COLO668 (cell line): ENCODE data around the gene PNPLA1.

ENCODE experiments used
- DNase-seq: peaks from one replicate; lab custom pipeline; 2025; ENCODE audit not compliant: unreplicated experiment; lab: John Stamatoyannopoulos, UW

PNPLA1 gene, protein sequence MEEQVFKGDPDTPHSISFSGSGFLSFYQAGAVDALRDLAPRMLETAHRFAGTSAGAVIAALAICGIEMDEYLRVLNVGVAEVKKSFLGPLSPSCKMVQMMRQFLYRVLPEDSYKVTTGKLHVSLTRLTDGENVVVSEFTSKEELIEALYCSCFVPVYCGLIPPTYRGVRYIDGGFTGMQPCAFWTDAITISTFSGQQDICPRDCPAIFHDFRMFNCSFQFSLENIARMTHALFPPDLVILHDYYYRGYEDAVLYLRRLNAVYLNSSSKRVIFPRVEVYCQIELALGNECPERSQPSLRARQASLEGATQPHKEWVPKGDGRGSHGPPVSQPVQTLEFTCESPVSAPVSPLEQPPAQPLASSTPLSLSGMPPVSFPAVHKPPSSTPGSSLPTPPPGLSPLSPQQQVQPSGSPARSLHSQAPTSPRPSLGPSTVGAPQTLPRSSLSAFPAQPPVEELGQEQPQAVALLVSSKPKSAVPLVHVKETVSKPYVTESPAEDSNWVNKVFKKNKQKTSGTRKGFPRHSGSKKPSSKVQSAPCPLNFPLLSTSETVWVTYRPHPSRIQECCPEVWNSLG

DNA sequence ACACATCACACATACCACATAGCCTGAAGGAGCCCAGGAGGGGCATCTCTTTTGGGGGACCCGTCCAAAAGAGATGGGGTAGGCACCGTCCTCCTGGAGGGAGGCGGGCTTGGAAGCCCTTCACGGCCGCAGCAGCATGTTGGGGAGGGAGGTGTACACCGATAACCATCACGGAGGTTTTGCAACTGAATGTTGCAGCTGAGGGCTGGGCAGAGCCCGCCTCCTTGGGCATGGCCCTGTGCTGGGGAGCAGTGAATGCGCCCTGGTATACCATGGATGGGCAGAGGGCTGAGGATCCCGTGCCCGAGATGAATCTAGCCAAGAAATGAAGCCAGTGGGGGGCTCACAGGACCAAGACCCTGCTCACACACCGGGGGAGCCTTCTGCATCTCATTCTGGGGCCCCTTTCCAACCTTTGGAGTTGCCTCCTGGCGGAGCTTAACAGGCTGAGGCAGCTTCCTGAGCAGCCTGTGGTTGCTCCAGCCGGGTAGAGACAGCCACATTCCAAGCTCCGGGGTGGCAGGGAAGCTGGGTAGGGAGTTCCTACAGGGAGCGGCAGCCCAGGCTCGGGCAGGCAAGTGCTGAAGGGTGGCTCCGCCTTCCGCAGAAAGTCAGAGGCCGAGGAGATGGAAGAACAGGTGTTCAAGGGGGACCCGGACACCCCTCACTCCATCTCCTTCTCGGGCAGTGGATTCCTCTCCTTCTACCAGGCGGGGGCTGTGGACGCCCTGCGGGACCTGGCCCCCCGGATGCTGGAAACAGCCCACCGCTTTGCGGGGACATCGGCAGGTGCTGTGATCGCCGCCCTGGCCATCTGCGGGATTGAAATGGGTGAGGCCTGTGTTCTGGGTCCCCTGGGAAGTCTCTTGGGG, at the start of gene PNPLA1:
Gene PNPLA1 (plus strand): TSS at position 227 of the 872 bp plus-strand sequence. CDS start 400 bp downstream, at position 627.
- DNase-seq: no peak

DNA sequence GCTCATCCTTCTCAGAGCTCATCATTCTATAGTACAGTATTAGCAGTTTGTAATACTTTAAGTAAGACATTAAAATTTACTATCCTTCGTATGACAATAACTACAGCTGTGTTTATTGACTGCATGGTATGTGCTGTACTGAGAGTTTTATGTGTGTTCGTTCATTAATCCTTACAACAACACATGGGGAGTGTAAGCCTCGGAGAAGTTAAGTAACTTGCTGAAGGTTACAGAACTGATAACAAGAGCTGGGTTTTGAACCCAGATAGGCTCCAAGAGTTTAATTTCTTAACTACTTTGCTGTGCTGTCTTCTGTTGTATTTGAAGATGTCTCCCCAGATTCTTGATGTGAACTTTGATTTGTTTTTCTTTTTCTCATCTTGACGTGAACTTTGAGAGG, 49.6 kb upstream of the PNPLA1 start:
- DNase-seq: no peak

DNA sequence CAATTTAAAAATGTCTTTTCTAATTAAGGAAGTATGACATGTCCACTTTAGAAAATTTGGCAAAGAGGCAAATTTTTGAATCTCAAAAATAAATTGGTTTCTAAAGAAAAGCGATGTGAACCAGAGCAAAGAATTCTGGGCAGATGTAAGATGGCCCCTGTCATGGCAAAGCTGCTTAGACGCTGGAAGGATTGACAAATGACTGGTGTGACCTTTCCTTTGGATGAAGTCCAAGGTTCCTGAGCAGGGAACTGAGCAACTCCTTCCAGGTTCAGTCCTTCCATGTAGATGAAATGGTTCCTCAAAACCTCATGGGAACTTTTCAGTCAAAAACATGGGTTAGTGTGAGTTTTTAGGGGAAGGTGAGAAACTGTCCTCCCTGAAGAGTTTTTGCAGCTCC, 48.2 kb upstream of the PNPLA1 start:
- no peak for DNase-seq

DNA sequence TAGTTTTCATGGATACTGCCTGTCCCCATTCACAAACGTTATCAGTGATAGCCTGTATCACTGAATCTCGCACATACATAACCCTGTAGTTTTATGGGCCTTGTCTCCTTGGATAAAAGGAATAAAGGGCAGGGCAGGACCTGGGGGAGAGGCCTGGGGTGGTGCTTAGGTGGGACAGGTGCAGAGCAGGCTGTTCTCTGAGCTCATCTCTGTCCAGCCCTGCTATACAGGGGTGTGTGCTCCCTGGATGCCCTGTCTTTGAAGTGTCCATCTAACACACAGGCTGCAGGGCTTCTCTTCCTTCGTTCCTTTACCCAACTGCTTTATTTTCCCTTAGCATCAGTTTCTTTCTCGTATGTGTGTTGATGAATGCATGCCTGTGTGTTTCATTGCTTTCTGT, 46.9 kb upstream of the PNPLA1 start:
- no peak for DNase-seq

DNA sequence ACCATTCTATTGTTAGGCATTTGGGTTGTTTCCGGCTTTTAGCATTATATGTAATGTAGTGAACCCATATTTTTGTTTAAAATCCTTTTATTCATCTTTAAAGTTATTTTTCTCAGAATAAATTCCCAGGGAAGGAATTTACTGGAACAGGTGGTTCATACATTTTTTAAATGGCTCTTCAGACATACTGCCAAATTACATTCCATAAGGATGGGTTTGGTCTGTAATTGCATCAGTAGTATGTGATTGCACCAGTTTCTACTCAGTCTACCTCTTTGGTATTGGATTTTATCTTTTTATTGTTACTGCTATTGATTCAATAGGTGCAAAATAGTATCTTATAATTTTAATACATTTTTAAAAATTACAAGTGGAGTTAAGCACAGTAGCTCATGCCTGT, 46.2 kb upstream of the PNPLA1 start:
- DNase-seq: no peak

DNA sequence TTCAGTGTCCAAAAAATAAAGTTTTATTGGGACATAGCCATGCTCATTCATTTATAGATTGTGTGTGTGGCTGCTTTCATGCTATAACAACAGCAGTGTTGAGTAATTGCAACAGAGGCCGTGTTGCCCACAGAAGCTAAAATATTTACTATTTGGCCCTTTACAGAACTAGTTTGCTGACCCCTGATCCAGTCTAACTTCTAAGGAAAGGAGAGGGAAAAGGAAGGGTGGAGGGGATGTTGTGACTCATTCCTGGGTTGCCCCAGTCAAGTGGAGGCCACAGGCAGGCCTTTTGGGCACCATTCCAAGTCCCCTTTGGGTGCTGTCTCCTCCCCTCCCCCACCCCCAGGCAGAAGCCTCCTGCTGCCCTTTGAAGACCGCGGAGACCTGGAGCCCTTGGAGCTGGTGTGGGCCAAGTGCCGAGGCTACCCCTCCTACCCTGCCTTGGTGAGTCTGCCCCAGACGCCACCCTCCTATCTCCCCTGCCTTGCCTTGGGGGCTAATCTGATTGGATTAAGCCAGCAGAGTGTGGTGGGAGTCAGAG, 44.9 kb upstream of the PNPLA1 start:
- DNase-seq: peak; percentile 10

DNA sequence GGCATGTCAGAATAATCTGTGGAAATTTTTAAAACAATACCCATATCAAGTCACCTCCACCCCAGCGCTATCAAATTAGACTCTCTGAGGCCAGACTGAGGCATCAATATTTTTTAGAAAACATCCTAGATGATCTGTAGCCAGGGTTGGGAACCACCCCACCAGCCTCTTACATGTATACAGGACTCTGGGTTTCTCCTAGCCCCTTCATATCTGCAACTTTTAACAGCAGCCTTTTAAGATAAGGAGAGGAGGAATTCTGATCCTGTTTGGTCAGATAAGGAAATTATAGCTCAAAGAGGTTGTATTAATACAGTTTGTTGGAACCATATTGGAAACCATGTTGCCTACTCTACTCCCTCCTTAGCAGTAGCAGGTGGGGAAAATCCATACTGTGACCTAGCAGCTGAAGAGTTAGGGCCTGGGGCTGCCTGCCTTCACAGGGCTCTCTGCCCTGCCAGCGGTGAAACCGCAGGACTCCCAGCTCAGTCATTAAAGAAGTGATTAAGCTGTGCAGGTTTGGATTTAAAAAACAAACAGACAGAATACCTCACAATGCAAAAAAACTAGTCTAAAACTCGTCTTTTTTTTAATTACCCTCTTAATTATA, 43.3 kb upstream of the PNPLA1 start:
- no peak for DNase-seq

DNA sequence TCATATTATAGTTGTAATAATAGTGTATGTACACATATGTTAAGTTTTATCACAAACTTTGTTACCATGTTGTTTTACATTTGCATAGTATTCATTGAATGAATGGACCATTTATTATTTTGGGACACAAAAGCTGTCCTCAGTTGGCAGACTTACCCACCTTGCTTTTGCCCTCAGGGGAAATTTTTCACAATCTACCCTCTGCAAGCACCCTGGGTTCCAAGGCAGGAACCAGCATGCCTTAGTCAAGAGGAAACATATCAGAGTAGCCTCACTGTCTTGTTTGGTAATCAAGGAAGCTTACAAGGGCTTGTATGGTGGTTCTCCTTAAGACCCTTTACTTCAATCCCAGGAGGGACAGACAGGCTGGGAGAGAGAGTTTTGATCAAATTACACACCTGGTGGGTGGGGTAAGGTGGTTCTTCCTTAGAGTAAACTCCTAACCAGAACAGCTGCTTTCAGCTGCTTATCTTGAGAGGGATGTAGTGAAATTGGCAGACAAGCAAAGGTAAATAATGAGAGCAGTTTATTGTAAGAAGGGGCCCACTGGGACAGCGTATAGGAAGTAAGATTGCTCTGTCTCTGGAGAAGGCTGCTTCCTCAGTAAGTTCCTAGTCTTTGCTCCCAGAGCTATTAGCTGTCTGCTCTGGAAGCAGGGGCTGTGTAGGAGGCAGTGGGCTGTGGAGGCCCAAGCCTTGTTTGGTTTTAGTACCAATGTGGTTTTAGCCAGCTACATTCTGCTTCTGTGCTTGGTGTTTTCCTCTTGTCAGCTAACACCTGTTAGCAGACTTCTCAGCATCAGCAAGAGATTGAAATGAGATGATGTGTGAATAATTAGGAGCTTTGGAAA, 42.3 kb upstream of the PNPLA1 start:
- DNase-seq: no peak

DNA sequence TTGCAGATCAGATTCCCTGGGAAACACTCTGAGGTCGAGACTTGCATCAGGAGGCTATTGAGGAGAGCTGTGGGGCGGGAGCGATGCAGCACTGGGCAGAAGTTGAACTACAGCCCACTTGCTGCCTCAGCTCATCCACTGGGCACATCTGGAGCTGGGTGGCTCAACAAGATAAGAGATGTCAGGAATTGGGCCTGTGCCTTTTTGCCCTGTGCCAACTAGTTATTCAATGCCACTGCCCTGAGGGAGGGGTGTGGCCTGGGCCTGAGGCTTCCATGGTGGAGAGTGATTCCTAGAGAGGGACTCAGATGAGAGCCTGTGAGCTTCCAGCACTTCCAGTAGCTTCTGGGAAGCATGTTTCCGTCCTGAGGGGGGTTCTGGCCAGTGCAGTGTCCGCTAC, 40.6 kb upstream of the PNPLA1 start:
- no peak for DNase-seq

DNA sequence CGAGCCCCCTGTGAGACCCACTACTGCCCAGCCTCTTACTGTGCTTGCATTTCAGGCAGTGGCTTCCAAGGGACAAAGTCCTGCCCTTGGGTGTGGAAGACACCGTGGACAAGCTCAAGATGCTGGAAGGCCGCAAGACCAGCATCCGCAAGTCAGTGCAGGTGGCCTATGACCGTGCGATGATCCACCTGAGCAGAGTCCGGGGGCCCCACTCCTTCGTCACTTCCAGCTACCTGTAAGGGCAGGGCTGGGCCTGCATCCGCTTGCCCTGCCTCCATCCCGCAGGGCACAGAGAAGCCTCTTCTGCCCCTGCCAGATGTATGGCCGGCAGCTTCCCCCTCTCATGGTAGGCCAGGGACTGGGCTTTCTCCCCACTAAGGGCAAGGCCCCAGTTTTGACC, 39.5 kb upstream of the PNPLA1 start:
- no peak for DNase-seq

DNA sequence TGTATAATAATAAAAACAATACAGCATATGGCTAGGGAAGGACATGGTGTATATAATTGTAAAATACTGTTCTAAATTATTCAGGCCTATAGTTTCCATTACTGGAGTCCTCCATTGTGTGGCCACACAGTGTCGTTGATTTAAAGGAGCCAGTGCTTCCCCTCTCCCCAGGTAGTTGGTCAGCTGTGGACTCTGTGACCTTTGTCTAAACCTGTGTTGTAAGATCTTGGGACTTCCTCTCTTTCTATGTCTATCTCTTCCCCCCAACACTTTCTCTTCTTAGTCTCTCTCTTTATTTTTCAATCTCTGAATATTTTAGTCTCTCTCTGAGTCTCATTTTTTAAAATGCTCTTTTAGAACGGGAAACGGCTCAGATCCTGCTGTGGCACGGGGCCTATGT, 37.7 kb upstream of the PNPLA1 start:
- no peak for DNase-seq

DNA sequence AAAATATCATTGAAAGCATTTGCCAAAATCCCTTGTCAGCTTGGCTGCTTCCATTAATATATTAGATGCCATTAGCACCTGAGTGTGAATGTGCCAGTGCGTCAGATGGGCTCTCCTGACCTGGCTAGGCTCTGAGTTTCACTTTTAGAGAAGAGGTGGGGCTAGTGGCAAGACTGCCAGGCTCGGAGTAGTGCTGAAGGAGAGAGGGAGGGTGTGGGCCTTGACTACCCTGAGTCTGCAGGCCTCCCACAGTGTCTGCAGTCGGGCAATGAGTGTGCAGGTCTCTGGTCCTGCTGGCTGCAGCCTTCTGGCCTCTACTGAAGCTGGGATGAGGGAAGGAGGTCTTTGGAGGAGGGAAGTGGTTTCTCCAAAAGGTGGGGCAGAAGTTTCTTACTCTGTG, 34.6 kb upstream of the PNPLA1 start:
- no peak for DNase-seq

DNA sequence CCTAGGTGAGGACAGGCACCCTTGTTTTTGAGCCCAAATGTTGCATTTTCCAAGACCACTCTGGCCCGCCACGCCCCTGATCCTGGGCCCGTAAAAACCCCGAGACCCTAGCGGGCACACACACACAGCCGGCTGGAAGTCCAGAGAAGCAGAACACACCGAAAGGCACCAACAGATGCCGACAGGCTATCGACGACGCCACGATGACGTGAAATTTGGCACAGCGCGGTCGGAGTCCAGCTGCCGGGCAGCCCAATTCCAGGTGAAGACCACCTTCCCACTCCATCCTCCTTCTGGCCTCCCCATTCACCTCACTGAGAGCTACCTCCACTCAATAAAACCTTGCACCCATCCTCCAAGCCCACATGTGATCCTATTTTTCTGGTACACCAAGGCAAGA, 34.0 kb upstream of the PNPLA1 start:
- DNase-seq: no peak

DNA sequence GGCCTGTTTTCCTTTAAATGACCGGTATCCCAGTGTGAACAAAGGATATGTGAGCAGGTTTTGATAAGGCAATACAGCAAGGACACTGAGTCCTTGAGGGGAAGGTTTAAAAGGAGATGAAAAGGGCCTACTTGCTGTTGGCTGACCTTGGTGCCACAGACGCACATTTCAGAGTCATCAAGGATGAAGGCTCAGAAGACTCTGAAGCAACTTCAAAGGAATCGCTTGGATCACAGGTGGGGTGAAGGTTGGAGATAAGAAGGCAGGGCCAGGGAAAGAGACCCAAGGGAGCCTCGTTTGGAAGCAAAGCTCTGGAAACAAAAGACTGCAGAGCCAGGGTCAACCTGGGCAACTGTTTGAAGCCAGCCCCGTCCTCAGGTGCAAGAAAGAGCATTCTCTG, 30.1 kb upstream of the PNPLA1 start:
- no peak for DNase-seq

DNA sequence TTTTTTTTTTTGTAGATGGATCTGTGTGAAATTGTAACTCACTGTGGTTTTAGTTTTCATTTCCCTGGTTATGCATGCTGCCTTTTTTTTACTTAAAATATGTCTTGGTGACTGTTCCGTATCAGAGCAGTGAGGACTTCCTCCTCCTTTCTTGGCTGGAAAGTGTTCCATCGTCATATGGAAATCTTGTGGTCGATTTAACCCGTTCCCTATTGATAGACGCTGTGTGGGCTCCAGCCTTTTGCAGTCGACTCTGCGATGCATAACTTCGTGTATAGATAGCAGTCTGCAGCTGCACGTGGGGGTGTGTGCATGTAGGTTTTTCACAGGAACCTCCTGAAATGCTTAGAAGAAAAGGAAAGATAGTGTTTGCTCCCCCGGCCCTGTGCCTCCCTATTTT, 28.1 kb upstream of the PNPLA1 start:
- DNase-seq: no peak

DNA sequence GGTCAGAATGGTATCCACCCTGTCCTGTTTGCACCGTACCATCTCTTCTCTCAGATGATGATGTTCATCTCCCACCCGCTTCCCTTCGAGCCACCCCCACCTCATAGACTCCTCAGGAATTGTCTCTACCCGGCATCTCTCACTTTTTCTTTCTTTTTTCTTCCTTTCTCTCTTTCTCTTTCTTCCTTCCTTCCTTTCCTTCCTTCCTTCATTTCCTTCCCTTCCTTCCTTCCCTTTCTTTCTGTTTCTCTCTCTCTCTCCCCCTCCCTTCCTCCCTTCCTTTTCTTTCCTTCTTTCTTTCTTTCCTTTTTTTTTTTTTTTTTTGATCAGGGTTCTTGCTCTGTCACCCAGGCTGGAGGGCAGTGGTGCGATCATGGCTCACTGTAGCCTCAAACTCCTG, 27.7 kb upstream of the PNPLA1 start:
- no peak for DNase-seq

DNA sequence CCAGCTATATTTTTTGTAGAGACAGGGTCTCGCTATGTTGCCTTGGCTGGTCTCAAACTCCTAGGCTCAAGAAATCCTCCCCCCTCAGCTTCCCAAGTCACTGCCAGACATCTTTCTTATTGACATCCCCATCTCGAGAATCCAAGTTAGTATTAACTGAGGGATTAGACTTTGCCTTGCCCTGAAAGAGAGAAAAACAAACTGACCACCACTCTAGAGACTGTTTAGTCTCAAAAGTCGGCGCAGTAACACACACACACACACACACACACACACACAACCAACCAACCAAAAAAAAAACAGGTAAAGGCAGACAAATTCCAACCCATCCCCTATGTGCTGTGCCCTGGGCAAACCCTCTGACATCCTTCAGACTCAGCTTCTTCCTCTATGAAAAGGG, 27.2 kb upstream of the PNPLA1 start:
- DNase-seq: no peak

DNA sequence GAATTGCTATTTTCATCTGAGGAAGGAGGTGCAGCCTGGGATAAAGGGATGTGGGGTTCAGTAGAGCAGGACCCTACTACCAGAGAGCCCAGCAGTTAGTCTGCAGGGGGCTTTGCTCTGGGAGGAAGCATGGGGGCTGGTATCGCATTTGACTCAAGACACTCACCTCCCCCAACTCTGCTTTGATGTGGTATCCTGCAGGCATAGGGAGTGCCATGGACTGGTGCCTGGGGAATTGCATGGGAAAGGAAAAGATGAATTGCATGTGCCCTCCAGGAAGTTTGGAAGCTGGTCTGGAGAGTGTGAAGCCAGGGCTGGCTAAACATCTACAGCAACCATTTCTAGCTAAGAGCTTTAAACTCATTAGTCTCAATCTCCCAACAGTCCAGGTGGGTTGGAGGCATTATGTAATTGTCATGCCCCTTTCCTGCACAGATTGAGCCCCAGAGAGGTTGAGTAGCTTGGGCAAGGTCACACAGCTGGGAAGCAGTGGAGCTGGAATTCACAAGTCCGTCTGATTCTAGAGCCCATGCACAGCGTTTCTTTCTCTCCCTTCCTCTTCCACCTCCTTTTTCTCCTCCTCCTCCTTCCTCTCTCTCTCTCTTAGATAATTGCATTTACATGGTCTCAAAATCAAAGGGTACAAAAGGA, 26.2 kb upstream of the PNPLA1 start:
- DNase-seq: no peak

DNA sequence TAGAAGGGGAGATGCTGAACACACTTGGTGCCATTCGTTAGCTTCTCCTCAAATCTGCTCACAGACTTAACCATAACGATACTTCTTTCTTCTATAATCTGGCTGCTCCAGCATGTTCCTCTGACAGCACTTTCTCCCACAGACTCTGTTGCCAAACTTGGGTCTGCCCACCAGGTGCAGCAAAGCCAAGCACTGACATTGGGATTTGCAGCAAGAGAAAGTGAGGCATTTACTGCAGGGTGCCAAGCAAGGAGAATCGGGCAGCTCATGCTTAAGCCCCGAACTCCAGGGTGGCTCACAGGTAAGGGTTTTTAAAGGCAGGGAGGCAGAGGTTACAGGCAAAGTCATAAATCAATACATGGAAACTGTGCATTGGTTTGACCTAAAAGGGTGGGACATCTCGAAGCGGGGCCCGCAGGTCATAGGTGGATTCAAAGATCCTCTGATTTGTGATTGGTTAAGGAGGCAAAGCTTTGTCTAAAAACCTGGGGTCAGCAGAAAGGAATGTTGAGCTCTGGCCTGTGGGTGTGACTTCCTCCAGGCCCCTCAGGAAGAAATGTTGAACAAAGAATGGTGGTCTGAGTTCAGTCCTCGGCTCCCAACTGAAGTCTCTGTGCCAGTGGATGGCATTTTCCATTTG, 25.1 kb upstream of the PNPLA1 start:
- DNase-seq: no peak
